ENCODE results near the gene SNRPD3.
A peak's percentile ranks its signal among the peaks of the same experiment; 100 is the strongest.

The SNRPD3 gene

DNA sequence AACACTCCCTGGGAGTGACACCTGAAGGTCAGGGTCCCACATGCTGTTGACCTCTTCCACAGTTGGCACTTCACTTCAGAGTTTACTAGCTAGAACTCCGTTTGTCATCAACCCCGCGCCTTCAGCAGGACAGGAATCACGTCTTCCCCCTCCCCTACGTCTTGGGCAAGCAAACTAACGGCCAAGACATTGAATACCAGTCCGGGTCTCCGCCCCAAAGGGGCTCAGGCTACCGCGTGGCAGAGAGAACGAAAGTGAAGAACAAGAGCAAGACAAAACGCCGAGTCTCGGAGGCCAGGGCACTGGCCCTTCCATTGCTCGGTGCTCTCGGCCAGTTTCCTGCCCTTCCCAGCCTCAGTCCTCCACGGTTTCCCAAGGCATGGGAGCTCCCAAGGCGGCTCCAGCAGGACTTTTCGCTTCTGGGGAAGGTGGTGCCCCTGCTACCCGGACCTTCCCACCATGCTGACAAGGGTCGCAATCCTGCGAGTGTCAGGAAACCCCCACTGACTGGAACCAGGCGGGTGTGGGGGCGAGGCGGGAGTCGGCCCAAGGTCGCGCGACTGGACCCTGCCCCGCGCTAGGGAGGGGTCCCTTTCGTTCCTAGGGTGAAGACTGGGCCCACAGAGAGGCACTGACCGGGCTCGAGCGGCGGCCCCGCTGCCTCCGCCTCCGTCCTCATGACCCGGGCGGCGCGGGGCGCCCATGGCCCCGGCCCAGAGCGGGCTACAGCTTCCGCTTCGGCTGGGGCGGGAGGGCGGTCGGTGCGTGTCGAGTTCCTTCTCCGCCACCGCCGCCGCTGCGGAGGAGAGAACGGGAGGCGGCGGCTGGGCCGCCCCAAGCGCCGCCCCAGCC lies 1.3 kb upstream of the SNRPD3 start, which contains the start of gene GUCD1:
Gene GUCD1 (minus strand): TSS at position 826 of the 852 bp plus-strand sequence. CDS start 147 bp downstream, at position 679.
- Histone ChIP-seq H3K4me1 (ENCODE audit: control insufficient read depth, insufficient read depth, low read length) (peaks cover 51% of the 10 kb centered on the region), H3K9me3 (ENCODE audit: control insufficient read depth, low read length) (no peaks in the 10 kb centered on the region)

DNA sequence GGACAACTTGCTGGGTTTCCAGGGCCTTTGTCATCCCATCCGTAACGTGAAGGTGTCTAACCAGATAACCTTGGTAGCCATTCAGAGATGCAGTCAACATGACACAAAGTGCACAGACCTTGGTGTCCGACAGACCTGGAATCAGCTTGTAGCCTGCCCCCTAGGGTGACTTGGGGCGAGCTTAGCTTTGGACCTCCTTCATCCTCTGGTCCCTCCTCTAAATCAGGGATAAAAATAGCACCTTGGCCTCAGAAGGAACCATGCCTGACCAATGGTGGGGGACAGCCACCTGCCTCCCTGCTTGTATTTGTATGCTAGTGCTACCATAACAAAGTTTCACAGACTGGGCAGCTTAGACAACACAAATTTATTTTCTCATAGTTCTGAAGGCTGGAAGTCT lies 3.7 kb downstream of the SNRPD3 start:
- H3K4me1 ChIP-seq (ENCODE audit: control insufficient read depth, insufficient read depth, low read length), result peaks cover 9% of the 10 kb centered on the region
- no peak overlapping the region for H3K9ac ChIP-seq (ENCODE audit: low read length)
- H3K4me3 ChIP-seq (ENCODE audit: low read length), result no peak overlapping the region
- no peaks in the 10 kb centered on the region for H3K27me3 ChIP-seq (ENCODE audit: control insufficient read depth, insufficient read depth, low read length)
- H3K36me3 ChIP-seq (ENCODE audit: control insufficient read depth, insufficient read depth, low read length), result no peaks in the 10 kb centered on the region
- no peaks in the 10 kb centered on the region for H3K9me3 ChIP-seq (ENCODE audit: control insufficient read depth, low read length)

More for the DNA sequence above, 1.3 kb upstream of the SNRPD3 start, which contains the start of gene GUCD1:
- Histone ChIP-seq H3K9ac (ENCODE audit: low read length) (peak within 1 kb of the TSS; percentile 96), H3K27me3 (ENCODE audit: control insufficient read depth, insufficient read depth, low read length) (no peaks in the 10 kb centered on the region), H3K36me3 (ENCODE audit: control insufficient read depth, insufficient read depth, low read length) (no peaks in the 10 kb centered on the region), H3K4me3 (ENCODE audit: low read length) (peak within 1 kb of the TSS; percentile 98)

DNA sequence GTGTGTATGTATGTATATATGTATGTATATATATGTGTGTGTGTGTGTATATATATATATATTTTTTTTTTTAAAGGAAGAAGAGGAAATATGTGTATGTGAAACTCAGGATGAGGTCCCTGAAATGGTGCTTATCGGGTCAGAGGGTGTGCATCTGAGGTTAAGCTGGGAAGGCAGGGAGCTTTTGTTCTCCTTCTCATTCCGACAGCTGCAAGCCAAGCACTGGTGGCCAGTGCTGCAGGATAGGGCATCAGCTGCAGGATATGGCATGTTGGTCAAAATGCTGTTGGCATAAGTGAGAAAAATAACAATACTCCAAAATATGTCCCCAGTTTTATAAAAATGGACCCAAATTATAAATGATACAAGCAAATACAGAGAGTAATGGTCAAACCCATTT lies 7.4 kb downstream of the SNRPD3 start:
- Histone ChIP-seq H3K9me3 (ENCODE audit: control insufficient read depth, low read length) (no peaks in the 10 kb centered on the region), H3K4me3 (ENCODE audit: low read length) (no peak overlapping the region), H3K36me3 (ENCODE audit: control insufficient read depth, insufficient read depth, low read length) (no peaks in the 10 kb centered on the region), H3K27me3 (ENCODE audit: control insufficient read depth, insufficient read depth, low read length) (no peaks in the 10 kb centered on the region), H3K4me1 (ENCODE audit: control insufficient read depth, insufficient read depth, low read length) (no peaks in the 10 kb centered on the region), H3K9ac (ENCODE audit: low read length) (no peak overlapping the region)

DNA sequence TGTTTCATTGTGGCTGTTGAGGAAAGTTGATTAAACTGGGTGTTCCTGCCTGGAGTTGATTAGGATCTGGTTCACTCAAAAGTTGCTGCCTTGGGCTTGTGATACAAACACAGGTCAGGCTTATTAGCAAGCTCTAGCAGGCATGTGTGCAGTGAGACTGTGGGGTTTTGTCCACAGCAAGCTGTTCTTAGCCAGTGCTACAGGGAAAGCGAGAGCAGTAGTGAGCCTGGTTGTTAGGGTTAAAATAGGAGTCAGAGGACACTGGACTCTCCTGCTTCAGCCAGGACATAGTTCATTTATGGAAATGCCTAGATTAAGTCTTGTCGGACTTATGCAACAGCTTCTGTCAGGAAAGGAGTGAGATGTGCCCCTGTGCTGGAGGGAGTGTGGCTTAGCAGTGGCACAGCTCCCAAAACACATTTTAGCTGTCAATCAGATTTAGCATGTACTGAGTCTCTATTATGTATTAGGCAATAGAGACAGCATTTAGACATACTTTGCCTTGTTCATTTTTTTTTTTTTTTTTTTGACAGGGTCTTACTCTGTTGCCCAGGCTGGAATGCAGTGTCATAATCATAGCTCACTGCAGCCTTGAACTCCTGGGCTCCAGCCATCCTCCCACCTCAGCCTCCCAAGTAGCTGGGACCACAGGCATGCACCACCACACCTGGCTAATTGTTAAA lies 8.7 kb downstream of the SNRPD3 start:
- no peaks in the 10 kb centered on the region for H3K27me3 ChIP-seq (ENCODE audit: control insufficient read depth, insufficient read depth, low read length)
- H3K9ac ChIP-seq (ENCODE audit: low read length), result no peak overlapping the region
- peaks cover 5% of the 10 kb centered on the region for H3K36me3 ChIP-seq (ENCODE audit: control insufficient read depth, insufficient read depth, low read length)
- no peaks in the 10 kb centered on the region for H3K4me1 ChIP-seq (ENCODE audit: control insufficient read depth, insufficient read depth, low read length)
- no peaks in the 10 kb centered on the region for H3K9me3 ChIP-seq (ENCODE audit: control insufficient read depth, low read length)
- no peak overlapping the region for H3K4me3 ChIP-seq (ENCODE audit: low read length)

DNA sequence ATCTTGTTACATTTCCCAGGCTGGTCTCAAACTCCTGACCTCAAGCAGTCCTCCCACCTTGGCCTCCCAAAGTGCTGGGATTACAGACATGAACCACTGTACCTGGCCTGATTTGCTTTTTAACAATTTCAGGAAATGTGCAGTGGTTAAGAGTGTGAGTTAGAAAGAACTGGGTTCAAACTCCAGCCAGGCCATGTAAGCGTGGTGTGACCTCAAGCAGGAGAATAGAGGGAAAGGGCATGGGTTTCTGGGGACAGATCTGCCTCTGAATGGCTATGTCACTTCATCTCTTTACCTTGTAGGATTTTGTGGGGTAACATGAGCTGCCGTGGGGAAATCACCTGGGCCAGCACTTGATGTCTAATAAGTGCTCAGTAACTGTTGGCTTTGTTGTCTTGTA lies 9.3 kb downstream of the SNRPD3 start:
- Histone ChIP-seq H3K36me3 (ENCODE audit: control insufficient read depth, insufficient read depth, low read length) (peaks cover 7% of the 10 kb centered on the region), H3K4me1 (ENCODE audit: control insufficient read depth, insufficient read depth, low read length) (no peaks in the 10 kb centered on the region), H3K27me3 (ENCODE audit: control insufficient read depth, insufficient read depth, low read length) (no peaks in the 10 kb centered on the region)

DNA sequence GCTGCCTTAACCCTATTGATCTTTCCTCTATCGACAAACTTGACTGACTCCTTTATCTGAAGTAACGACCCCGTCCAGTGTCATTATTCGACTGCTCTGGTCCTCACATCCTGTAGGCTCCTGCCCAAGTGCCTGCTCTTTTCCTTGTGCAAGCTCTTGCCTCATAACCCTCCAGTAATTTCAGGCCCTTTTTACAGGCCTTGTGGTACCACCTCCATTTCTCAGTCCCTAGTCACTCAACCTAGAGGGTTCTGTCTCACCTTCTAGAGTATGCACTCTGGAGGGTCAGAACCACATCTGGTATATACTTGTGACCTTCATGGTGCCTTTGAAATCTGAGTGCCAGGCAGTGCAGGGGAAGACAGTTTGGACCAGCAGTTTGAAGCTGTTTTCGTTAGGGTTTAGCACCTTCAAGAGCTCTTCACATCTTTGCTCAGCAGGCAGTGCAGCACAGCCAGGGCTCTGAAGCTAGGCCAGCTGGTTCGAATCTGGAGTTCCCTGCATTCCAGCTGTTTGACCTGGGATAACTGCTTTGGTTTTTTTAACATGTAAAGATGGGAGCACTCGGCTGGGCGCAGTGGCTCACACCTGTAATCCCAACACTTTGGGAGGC lies 11.2 kb downstream of the SNRPD3 start:
- peaks cover 7% of the 10 kb centered on the region for H3K36me3 ChIP-seq (ENCODE audit: control insufficient read depth, insufficient read depth, low read length)
- H3K4me3 ChIP-seq (ENCODE audit: low read length), result no peak overlapping the region
- no peaks in the 10 kb centered on the region for H3K27me3 ChIP-seq (ENCODE audit: control insufficient read depth, insufficient read depth, low read length)
- H3K4me1 ChIP-seq (ENCODE audit: control insufficient read depth, insufficient read depth, low read length), result no peaks in the 10 kb centered on the region
- H3K9me3 ChIP-seq (ENCODE audit: control insufficient read depth, low read length), result no peaks in the 10 kb centered on the region
- H3K9ac ChIP-seq (ENCODE audit: low read length), result no peak overlapping the region

More for the DNA sequence above, 9.3 kb downstream of the SNRPD3 start:
- H3K9me3 ChIP-seq (ENCODE audit: control insufficient read depth, low read length), result no peaks in the 10 kb centered on the region
- no peak overlapping the region for H3K9ac ChIP-seq (ENCODE audit: low read length)
- no peak overlapping the region for H3K4me3 ChIP-seq (ENCODE audit: low read length)

DNA sequence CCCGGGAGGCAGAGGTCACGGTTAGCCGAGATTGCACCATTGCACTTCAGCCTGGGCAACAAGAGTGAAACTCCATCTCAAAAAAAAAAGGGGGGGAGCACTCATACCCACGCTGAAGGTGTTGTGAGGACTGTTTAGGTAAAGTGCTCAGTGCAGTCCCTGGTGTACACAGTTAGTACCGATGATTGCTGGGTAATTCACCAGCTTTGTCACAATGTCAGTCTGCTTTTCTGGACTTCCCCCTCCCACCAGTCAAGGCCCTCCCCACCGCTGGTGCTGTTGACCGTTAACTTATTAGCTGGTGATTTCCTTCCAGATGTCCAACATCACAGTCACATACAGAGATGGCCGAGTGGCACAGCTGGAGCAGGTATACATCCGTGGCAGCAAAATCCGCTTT lies 11.9 kb downstream of the SNRPD3 start:
- H3K9ac ChIP-seq (ENCODE audit: low read length), result no peak overlapping the region
- H3K4me1 ChIP-seq (ENCODE audit: control insufficient read depth, insufficient read depth, low read length), result no peaks in the 10 kb centered on the region
- no peaks in the 10 kb centered on the region for H3K9me3 ChIP-seq (ENCODE audit: control insufficient read depth, low read length)
- no peak overlapping the region for H3K4me3 ChIP-seq (ENCODE audit: low read length)
- no peaks in the 10 kb centered on the region for H3K27me3 ChIP-seq (ENCODE audit: control insufficient read depth, insufficient read depth, low read length)
- H3K36me3 ChIP-seq (ENCODE audit: control insufficient read depth, insufficient read depth, low read length), result peaks cover 7% of the 10 kb centered on the region

DNA sequence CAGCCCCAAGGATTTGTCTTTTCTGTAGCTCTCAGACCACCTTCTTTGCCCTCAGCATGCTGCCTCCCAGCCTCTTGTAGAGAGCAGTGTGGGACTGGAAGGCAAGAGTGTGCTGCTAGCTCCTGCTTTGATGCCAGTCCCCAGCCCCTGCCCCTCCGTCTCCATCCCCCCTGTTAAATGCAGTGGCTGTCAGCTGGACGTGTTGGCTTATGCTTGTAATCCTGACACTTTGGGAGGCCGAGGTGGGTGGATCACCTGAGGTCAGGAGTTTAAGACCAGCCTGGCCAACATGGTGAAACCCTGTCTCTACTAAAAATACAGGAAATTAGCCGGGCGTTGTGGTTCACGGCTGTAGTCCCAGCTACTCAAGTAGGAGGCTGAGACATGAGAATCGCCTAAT lies 15.5 kb downstream of the SNRPD3 start:
- Histone ChIP-seq H3K9me3 (ENCODE audit: control insufficient read depth, low read length) (no peaks in the 10 kb centered on the region), H3K9ac (ENCODE audit: low read length) (no peak overlapping the region), H3K27me3 (ENCODE audit: control insufficient read depth, insufficient read depth, low read length) (no peaks in the 10 kb centered on the region), H3K36me3 (ENCODE audit: control insufficient read depth, insufficient read depth, low read length) (peaks cover 7% of the 10 kb centered on the region), H3K4me3 (ENCODE audit: low read length) (no peak overlapping the region), H3K4me1 (ENCODE audit: control insufficient read depth, insufficient read depth, low read length) (no peaks in the 10 kb centered on the region)

DNA sequence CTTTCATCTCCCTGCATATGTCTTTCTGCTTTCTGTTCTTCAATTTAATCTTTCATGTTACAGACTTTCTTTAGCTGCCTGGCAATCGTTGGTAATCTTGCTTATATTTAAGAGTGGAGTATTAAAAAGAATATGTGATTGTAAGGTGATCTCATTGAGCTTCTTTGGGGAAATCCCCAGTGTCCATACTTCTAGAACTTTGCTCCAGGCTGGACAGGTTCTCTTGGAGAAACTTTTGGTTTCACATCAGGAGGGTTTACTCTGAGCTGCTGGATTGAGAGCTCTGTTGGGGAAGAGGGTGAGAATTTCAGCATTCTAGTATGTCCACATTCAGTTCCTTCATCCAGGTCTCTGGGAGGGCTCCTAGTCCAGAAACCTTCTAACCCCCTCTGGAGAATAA lies 21.0 kb downstream of the SNRPD3 start:
- Histone ChIP-seq H3K36me3 (ENCODE audit: control insufficient read depth, insufficient read depth, low read length) (no peaks in the 10 kb centered on the region), H3K9ac (ENCODE audit: low read length) (peak overlapping the region; percentile 5), H3K4me3 (ENCODE audit: low read length) (no peak overlapping the region), H3K4me1 (ENCODE audit: control insufficient read depth, insufficient read depth, low read length) (peaks cover 36% of the 10 kb centered on the region), H3K27me3 (ENCODE audit: control insufficient read depth, insufficient read depth, low read length) (no peaks in the 10 kb centered on the region), H3K9me3 (ENCODE audit: control insufficient read depth, low read length) (no peaks in the 10 kb centered on the region)

DNA sequence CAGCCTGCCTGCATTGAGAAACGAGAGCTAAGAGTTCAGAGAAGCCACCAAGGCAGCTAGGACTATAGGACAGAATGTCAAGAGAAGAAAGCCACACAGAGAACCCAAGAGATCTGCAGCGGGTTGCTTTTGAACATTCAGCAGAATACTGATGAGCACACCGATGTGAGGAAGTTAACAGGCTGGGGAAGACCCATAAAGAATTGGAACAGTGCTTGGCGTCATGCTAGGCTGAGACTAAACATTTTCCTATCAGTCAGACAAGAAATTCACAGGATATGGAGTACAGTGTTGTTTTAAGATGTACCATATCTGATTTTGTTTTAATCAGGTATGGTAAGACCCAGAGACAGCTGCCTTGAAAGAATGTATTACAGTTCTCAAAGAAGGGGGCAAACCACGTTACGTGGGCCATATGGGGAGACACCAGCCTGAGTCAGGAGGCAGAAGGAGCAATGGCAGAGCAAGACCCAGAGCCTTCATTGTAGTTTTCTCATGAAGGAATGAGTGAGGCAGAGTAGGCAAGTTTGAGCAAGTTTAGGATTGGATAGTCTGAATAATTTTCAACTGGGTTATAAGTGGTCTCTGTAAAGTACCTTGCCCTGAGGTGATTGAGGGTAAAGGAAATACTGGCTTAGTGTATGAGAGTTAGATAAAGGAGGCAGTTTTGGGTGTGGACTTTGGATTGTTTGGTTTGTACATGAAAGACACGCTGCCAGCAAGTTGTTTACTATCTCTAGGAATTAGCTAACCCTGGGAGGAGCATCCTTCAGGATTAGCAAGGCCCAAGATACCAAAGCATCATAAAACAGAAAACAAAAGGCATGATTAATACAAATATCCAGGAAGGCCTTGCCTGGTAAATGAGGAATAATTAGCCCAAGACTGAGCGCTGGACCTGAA lies 22.8 kb downstream of the SNRPD3 start:
- no peak overlapping the region for H3K9ac ChIP-seq (ENCODE audit: low read length)
- no peaks in the 10 kb centered on the region for H3K9me3 ChIP-seq (ENCODE audit: control insufficient read depth, low read length)
- H3K36me3 ChIP-seq (ENCODE audit: control insufficient read depth, insufficient read depth, low read length), result no peaks in the 10 kb centered on the region
- peaks cover 44% of the 10 kb centered on the region for H3K4me1 ChIP-seq (ENCODE audit: control insufficient read depth, insufficient read depth, low read length)
- H3K27me3 ChIP-seq (ENCODE audit: control insufficient read depth, insufficient read depth, low read length), result no peaks in the 10 kb centered on the region
- H3K4me3 ChIP-seq (ENCODE audit: low read length), result no peak overlapping the region

DNA sequence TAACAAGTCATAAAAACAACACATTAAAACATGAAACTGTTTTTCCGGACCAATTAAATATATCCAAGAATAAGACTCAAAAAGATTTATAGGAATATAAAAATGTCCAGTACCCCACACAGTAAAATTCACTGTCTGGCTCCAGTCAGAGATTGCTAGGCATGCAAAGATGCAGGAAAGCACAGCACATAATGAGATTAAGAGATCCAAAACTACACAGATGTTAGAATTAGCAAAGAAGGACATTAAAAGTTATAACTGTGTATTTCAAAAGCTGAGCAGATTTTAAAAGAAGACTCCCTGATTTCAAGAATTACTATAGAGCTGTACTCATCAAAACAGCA lies 23.4 kb downstream of the SNRPD3 start:
- Histone ChIP-seq H3K9ac (ENCODE audit: low read length) (no peak overlapping the region), H3K9me3 (ENCODE audit: control insufficient read depth, low read length) (no peaks in the 10 kb centered on the region), H3K36me3 (ENCODE audit: control insufficient read depth, insufficient read depth, low read length) (no peaks in the 10 kb centered on the region), H3K27me3 (ENCODE audit: control insufficient read depth, insufficient read depth, low read length) (no peaks in the 10 kb centered on the region), H3K4me1 (ENCODE audit: control insufficient read depth, insufficient read depth, low read length) (peaks cover 50% of the 10 kb centered on the region), H3K4me3 (ENCODE audit: low read length) (no peak overlapping the region)

All from mucosa of stomach (tissue), 1 donor.